ENCODE data around the gene TBCE.
A peak's percentile ranks its signal among the peaks of the same experiment; 100 is the strongest.

The TBCE gene

DNA sequence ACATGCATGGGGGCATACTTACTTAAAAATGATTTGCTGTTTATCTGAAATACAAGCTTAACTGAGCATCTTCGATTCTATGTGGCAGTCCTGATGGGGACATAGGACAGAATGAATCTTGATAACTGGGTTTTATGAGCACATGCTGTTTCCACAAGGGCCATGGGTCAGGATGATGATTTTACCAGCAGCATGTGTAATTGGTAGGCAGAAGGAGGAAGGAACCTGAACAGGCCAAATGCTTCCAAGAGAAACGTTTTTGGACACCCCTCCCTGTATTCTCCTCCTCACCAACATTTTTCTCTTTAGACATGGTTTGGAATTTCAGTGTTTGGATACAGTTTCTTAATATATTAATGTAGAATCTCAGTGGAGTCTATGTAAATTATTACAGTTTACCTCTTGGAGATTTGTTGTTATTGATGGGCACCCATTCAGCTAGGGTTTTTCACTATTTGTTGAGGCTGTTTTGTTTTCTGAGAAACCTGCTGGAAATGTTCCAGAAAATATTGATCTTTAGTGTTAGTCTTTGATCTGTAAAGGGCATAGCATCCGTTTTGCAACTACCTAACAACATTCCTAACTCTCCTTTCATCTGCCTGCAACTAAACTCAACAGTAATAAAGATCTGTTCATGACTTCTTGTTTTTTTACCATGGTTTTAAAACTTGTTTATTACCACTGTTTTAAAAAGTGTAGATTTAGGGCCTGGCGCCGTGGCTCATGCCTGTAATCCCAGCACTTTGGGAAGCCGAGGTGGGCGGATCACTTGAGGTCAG, 42.0 kb downstream of the TBCE start:
- ATAC-seq (no peak), DNase-seq (no peak)

DNA sequence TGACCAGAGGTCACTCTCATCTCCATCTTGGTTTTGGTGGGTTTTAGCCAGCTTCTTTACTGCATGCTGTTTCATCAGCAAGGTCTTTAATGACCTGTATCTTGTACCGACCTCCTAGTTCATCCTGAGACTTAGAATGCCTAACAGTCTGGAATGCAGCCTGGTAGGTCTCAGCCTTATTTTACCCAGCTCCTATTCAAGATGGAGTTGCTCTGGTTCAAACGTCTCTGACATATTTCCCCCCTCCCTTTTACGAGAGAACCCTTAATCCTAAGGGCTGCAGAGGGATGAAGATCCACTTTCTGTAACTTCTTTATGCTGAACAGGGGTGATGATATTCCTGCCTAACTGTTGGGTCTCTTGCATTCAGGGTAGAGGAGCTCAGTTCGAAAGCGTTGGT, 43.2 kb downstream of the TBCE start:
- DNase-seq (no peak), ATAC-seq (no peak)

DNA sequence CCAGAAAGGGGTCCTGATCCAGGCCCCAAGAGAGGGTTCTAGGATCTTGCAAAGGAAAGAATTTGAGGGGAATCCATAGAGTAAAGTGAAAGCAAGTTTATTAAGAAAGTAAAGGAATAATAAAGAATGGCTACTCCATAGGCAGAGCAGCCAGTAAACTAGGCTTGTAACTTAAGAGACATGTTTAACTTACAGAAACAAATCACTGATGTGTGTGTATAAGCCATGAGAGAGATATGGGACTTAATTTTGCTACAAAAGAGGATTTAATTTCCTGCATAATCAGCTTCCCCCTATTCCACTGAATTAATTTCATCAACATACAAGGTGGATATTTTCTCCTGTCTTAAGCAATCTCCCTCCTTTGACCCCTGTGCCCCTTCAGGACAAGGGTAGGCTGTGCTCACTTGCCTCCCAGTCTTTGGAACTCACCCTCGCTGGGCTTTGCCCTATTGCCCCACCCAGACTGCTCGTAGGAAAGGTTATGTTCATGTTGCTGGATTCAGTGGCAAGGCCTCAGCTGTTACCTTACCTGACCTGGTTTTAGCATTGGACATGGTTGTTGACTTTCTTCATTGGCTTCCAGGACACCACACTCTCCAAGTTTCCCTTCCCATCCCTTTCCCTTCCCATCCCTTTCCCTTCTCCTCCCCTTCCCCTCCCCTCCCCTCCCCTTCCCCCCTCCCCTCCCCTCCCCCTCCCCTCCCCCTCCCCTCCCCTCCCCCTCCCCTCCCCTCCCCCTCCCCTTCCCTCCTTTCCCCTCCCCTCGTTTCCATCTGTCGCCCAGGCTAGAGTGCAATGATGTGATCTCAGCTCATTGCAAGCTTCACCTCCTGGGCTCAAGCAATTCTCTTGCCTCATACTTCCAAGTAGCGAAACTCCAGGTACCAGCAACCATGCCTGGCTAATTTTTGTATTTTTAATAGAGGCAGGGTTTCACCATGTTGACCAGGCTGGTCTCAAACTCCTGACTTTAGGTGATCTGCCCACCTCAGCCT, 44.6 kb downstream of the TBCE start:
- DNase-seq (peak; percentile 6), ATAC-seq (peak; percentile 32)

DNA sequence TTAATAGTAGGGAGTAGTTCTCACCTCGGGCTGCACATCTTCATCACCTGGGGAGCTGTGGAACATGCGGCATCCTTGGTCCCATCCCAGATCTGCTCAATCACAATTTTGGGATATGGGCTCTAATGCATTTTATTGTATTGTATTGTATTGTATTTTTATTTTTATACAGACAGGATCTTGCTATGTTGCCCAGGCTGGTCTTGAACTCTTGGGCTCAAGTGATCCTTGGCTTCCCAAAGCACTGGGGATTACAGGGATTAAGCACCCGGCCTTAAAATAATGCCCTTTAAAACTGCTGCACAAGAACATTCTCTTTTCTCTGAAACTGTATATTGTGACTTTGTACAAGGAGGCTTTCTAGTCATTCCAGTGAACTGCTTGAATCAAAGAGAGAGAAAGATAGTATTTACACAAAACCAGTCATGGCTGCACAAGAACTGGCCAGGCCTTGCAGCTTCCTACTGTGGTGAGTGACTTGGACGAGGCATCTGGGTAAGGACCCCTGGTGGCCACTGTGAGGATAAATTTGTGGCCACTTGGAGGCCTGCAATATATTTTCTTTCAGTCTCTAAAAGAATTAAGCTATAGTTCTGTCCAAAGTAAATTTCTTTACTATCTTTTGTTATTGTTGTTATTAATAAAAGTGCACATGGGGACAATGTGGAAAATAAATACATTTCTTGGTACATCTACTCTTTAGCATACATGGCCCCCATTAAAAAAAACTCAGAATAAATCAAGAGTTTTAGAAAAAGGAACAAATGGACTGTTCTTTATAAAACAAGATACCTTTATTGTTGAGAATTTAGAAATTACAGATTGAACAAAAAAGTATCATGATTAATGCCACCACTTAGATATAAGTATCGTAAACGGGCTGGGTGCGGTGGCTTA, 48.0 kb downstream of the TBCE start:
- ATAC-seq (peak; percentile 74), DNase-seq (peak; percentile 60)

DNA sequence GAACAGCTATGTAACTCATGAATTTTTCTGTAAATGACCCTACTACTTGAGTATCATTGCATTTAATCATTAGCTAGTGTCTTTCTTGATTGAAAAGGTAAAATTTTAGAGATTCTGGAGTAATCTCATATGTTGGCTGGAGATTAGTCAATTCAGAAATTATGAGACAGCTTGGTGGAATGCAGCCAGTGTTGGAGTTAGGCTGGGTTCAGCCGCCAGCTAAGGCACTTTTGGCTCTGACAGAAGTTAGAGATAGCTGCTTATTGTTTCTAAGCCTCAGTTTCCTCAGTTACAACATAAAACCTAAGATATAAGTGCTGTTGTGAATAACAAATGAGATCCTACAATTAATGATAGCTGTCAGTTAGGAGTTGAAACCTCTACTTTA, 49.4 kb downstream of the TBCE start:
- no peak for ATAC-seq
- no peak for DNase-seq

DNA sequence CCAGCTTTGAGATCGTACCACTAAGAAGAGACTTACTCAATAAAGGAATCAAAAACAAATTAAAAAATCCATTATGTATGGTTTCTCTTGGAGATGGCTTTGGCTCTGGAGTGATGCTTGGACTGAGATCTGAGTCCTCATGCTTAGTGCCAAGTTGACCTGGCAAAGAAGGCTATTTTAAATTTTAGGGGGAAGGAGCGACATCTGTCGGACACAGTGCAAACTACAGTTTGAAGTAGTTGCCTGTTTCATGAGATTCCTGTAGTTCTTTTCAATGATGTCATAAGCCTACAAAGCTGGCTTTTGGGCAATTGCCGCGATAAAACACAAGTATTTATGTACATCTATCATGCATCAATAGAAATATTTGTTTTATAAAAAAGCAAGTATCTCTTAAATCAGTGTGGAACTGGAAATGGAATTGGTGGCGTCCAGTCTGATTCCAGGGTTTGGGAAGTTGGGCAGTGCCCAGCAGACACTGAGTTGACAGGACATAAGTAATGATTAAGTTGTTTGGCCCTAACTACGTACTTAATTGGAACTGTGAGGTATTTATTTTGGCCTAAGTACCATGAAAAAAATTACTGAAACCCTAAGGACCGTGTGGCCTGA, 50.0 kb downstream of the TBCE start:
- peak; percentile 58 for ATAC-seq
- DNase-seq = peak; percentile 66

DNA sequence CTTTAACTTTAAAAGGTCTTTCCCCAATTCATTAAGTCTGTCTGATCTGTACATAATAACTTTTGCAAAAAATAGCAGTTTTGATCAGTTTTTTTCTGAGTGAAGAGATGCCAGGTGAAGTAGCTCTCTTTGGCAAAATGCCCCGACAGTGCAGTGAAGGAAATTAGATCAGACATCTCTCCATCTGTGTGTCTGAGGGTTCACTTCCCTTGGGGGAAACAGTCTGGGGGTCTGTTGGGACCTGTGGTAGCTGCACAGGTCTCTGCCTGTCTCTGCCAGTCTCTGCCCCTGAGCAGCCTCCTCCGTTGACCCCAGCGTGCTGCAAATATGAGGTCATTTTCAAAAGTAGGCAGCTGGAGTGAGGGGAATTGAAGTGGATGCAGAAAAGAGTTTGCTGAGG, 54.5 kb downstream of the TBCE start:
- DNase-seq (no peak), ATAC-seq (no peak)

DNA sequence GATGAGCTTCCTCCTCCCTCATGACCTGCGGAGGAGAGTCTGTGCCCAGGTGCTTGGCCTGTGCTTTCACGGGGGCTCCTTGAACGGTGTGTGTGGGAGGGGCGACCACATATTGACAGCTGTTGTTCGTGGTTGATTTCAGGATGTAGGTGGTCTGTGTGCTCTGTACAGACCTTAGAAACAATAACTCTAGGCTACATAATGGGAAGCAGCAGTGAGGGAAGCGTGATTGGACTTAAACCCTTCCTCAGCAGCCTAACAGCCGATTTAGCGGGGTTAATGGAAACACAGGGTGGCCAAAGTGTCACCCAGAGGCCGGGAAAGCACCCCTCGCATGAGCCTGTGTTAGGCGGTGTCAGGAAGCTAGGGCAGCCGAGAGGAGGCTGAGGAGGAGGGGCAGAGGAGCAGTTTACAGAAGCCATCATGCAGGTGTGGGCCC, 56.0 kb downstream of the TBCE start:
- DNase-seq = peak; percentile 52
- ATAC-seq = peak; percentile 83

DNA sequence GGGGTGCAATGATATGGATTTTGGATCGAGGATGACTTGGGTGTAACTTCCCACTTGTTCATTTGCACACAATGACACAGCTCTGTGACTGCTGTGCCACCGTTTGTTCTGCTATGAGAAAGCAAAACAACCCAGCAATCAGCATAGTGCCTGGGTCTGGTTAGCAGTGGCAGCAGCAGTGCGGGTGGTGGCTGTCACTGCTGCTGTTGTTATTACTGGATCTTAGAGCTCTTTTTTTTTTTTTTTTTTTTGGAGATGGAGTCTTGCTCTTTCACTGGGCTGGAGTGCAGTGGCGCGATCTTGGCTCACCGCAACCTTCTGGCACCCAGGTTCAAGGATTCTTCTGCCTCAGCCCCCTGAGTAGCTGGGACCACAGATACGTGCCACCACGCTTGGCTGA, 56.9 kb downstream of the TBCE start:
- DNase-seq (no peak), ATAC-seq (no peak)

DNA sequence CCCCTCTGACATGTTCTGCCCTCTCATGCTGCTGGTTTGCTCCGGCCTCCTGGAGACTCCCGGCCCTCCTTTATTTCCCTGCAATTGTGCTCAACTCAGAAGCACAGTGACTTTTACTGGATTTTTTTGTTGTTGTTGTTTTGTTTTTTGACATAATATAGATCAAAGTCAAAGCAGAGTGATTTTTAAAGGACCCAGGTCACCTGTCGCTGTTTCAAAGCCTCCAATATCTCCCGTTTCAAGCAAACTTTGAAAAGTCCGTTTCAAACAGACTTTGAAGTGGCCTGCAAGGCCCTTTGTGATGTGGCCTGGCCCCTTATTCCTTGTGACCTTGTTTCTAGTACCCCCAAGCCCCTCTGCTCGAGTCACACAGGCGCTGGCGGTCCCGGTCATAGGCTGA, 58.1 kb downstream of the TBCE start:
- ATAC-seq (no peak), DNase-seq (no peak)

DNA sequence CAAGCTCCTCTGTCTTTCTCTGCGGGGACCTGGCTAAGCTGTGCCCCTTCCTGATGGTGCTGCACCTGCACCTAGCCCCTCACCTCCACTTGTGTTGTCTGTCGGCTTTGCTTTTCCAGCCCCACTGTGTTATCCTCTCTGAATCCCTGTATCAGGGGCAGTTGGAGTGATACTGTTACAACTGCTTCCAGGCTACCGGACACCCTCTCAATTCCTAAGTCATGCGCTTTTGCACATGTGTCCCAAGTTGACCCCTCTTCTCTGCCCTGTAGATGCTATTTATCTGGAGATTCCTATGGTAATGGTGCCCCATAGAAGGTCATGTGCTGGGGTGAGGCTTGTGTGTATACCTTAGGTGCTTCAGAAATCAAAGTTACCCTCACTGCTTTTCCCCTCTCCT, 58.9 kb downstream of the TBCE start:
- ATAC-seq = no peak
- no peak for DNase-seq

DNA sequence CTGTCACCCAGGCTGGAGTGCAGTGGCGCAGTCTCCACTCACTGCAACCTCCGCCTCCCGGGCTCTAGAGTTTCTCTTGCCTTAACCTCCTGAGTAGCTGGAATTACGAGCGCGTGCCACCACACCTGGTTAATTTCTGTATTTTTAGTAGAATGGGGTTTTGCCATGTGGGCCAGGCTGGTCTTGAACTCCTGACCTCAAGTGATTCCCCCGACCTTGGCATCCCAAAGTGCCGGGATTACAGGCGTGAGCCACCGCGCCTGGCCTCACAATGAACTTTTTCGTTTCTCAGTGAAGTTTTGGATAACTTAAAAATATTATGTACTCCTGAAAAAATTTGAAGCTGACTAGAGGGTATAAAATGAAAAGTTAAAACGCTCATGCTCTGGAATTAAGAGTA, 59.5 kb downstream of the TBCE start:
- ATAC-seq (no peak), DNase-seq (no peak)

DNA sequence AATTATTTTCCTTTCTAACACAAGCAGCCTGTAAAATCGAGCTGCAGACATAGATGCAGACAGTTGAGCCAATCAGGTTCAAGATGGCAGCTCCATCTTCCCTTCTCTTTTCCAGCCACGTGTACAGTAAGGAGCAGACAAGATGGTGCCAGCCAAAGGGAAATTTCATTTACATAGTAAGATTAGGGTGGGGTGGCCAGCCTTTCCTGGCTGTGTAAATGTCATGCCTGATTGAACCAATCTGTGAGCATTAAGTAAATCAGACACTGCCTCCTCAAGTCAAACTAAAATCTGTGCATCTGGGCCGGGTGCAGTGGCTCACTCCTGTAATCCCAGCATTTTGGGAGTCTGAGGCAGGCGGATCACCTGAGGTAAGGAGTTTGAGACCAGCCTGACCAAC, 60.2 kb downstream of the TBCE start:
- ATAC-seq = no peak
- DNase-seq = no peak

DNA sequence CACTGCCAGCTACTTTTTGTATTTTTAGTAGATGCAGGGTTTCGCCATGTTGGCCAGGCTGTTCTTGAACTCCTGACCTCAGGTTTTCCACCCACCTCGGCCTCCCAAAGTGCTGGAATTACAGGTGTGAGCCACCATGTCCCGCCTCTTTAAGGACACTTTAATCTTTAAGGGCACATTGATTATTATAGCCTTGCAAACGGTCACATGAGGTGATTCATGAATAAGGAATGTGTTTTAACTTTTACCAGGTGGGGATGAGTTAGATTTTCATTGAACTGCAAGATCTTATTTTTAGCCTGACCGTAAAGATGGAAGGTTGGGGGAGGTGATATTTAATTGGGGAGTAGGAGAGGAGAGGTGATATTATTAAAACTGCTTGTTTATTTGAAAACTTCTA, 61.9 kb downstream of the TBCE start:
- ATAC-seq (no peak), DNase-seq (no peak)

DNA sequence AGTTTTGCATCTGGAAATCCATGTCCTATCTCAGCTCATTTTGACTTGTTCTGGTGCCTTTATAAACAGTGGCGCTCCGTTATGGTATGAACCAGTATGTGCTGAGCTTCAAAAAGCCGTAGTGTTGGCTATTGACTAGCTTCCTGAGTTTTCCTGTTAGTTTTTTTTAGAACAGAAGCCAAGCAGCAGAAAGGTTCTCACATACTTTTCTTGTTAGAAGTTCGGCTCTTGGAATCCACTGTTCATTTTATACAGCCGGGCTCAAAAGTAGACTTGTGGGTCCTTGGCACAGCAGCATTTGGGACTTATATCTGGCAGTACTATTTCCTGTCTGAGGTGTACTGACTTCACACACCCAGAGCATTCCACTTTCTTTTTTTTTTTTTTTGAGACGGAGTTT, 63.8 kb downstream of the TBCE start:
- no peak for ATAC-seq
- DNase-seq = no peak

DNA sequence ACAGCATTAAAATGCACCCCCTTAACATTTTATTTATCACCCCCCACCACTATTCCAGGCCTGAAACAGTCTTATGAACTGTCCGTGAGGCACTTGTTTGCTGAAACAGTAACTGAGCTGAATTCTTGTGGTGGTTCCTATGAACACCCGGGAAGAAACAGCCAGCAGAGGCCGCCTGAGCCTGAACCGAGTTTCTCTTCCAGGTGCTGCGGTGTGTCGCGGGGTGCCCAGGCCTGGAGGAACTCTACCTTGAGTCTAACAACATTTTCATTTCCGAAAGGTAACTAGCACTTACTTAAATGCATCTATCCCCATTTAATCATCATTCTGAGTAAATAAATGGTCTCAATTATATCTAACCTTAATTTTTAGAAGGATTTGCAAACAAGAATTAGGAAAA, 66.8 kb downstream of the TBCE start:
- ATAC-seq (no peak), DNase-seq (no peak)

DNA sequence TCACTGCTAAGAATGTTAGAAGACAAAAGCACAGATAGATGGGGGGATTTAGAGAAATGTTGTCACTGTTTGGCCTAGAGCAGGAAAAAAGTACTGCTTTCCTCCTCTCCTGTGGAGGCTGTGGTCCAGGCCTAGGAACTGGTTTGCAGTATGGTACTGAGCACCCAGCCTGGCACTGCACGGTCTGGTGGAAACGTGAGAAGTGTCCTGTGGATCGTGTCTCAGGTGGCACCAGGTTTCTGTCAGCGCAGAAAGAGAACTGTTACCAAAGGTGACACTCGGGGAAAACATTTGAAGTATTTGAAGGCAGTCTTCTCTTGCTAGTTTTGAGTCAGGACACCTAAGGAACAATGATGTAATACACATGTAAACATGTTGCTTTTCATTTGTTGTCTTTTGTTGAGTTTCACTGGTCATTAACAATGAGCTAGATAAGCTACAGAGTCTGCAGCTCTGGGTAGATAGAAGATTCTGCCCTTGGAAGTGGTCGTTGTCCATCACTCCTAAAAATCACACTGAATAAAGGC, 74.0 kb downstream of the TBCE start:
- ATAC-seq = no peak

DNA sequence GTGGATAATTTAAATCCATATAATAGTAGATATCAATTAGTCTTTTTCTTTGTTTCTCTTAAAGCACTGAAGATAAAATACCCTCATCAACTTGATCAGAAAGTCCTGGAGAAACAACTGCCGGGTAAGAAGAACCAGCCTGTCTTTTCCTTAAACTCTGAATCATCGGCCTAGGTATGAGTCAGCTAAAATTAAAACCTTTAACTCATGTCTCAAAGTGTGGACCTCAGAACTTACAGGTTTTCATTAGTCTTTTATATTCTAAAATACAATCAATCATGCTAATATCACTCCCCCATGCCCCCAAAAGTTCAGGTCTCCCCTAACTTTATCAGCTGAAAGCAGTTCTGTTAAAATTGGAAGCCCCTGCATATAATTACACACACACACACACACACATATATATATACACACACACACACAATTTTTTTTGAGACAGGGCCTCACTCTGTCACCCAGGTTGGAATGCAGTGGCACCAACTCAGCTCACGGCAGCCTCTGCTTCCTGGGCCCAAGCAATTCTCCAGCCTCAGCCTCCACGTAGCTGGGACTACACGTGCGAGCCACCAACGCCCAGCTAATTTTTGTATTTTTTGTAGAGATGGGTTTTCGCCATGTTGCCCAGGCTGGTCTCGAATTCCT, 75.7 kb downstream of the TBCE start:
- no peak for ATAC-seq

More for the DNA sequence above, 74.0 kb downstream of the TBCE start:
- no peak for DNase-seq

DNA sequence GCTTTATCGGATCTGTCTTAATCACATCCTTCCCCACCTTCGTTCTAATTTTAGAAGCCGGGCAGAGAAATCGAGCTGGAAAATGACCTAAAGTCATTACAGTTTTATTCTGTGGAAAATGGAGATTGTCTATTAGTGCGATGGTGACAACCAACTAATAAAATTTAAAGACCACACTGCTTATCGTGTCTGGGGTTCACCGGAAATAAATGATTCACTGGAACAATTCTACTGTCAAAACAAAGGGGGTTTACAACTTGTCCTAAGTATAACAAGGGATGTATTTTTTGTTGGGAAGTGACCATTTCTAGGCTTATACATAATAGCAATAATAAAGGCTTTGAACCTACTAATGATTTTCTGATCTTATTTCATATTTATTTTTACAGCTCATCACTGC, 81.4 kb downstream of the TBCE start:
- no peak for ATAC-seq
- no peak for DNase-seq

More for the DNA sequence above, 75.7 kb downstream of the TBCE start:
- DNase-seq = no peak

DNA sequence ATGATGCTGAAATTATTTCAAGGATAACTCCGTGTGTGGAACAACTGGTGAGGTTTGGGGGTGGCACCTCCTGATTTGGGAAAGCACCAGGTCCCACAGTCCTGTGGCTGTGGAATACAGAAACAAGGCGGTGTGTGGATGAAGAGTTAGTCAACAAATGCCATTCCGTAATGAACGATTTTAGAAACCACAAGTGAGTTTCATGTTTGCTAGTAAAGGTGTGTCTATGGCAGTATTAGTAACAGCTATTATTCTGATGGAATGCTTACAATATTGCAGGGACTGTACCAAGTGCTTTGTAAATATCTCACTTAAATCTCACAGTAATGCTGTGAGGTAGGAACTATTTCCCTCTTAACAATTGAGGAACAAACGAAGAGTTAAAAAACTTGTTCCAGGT, 83.2 kb downstream of the TBCE start:
- DNase-seq (no peak), ATAC-seq (no peak)

DNA sequence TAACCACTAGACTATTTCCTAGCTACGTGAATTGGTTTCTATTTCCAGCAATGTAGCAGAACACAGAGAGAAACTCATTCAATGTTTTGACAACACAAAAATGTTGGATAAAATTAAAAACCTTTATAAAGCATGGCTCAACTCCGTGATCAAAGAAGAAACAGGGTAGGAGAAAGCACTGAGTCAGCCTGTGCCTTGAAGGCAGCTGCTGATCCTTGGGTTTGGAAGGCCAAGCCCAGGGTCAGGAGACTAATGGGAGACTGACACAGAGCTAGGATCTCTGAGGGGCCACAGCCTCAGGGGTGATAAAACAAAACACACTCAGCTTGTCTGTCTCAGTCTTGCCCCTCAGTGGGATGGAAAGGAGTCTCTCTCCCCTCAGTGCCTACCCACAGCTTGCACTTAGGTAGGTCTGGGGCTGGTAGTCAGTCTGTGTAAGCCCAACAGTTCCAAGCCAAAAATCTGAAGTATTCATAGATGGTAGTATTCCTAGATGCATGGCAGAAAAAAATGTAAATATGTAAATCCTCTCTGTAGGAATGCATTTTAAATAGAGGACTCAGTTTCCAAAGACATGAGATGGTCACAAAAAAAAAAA, 83.8 kb downstream of the TBCE start:
- DNase-seq (no peak), ATAC-seq (no peak)

Measured in stimulated activated naive CD8-positive, alpha-beta T cell treated with anti-CD3 and anti-CD28 coated beads, Interleukin-15, Interleukin-2, amounts not matched to agents 100 U/mL and 50 U/mL, for 24 hours (primary cell).